AG09319 (cell line): ENCODE data around the gene PLA2G4B.

Experiments
- DNase-seq: peaks from one replicate; pipeline ENCODE4 v3.0.0-alpha.2; 2010; ENCODE audit warnings: low read depth; ENCODE audit errors: extremely low read depth
- CTCF ChIP-seq: IDR thresholded peaks from 2 replicates; pipeline ENCODE4 v1.5.1; 2011; ENCODE audit warnings: low read depth, mild to moderate bottlenecking, inconsistent platforms, low read length, moderate library complexity

PLA2G4B gene

GRCh38 chr15:41882689-41883483 is 44.2 kb downstream of the PLA2G4B start:
- TF ChIP-seq CTCF, result no peak

DNA sequence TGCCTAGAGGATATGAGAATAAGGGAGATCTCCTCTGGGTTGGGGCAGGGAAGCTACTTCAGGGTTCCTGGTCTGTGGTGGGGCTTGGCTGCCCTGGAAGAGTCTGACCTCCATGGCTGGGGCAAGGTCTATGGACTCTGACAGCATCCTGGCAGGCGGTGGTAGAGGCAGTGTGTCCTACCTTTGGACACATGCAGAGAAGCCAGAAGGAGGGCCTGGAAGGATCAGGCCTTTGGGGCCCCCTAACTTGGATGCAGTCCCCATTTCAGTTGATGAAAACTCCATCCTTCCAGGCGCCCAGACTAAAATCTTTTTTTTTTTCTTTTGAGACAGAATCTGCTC is 44.8 kb downstream of the PLA2G4B start:
- no peak for TF ChIP-seq CTCF
- no peak for DNase-seq

More at GRCh38 chr15:41882689-41883483, 44.2 kb downstream of the PLA2G4B start:
- no peak for DNase-seq

DNA sequence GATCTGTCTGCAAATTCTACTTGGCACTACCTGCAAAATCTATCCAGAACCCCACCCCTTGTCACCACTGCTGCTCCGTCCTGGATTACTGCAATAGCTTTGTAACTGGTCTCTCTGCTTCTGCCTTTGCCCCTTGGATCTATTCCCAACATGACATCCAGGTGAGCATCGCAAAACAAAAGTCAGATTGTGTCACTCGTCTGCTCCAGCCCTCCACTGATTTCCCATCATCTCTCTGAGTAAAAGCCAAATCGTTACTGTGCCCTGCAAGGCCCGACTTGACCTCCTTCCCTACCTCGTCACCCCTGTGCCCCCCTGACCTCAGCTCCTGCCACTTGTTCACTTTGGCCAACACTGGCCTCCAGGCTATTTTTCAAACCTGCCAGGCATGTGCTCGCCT is 45.8 kb downstream of the PLA2G4B start:
- no peak for TF ChIP-seq CTCF

DNA sequence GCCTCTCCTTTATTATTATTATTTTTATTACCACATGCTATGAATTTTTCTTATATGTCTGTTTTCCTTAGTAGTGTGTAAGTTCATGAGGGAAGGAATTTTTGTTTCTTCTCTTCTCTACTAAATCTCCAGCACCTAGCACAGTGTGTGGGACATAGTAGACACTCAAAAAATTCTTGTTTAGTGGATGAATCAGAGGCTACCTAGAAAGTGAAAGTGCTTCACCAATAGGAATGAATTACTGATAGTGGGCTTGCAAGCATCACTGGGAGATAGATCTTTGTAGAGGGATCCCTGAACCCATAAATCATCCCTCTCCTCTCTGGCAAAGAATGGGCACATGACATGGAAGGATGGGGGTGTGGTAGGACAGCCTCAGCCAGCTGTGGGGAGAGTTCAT is 46.7 kb downstream of the PLA2G4B start:
- TF ChIP-seq CTCF, result no peak
- DNase-seq, result no peak

More for the DNA sequence above, 45.8 kb downstream of the PLA2G4B start:
- no peak for DNase-seq

GRCh38 chr15:41885841-41886240 is 47.2 kb downstream of the PLA2G4B start:
- DNase-seq, result no peak
- TF ChIP-seq CTCF, result no peak

GRCh38 chr15:41886741-41887140 is 48.1 kb downstream of the PLA2G4B start:
- DNase-seq, result no peak
- TF ChIP-seq CTCF, result no peak

- DNase-seq, result no peak
- TF ChIP-seq CTCF, result no peak
These were observed 48.5 kb downstream of the PLA2G4B start for GRCh38 chr15:41887161-41887560.
